Astrocyte (in vitro differentiated cells and primary cell): ENCODE data around the gene DKC1. TPM values are rescaled to one million over a fixed set of nuclear protein-coding genes. Genes with fewer than 3 reads are reported as not detected.

ENCODE experiments used
- DNase-seq: peaks from one replicate; pipeline ENCODE4 v3.0.0-alpha.2; 2010; ENCODE audit warnings: low read depth
- FAIRE-seq: peaks from 2 replicates; lab custom pipeline; 2011; peaks lifted over from hg19 to GRCh38; lab: Jason Lieb, UNC
- H2AFZ ChIP-seq: 2 replicates; pipeline ENCODE4 v1.6.0; 2012; ENCODE audit warnings: low read depth, low read length, inconsistent platforms
- H3K27ac ChIP-seq: 2 replicates; pipeline ENCODE4 v1.5.1; 2011; ENCODE audit warnings: low read depth, low read length, inconsistent platforms
- H3K27me3 ChIP-seq: 2 replicates; pipeline ENCODE4 v1.6.0; 2011; ENCODE audit warnings: low read length, inconsistent platforms; ENCODE audit not compliant: insufficient read depth
- H3K36me3 ChIP-seq: 2 replicates; pipeline ENCODE4 v1.5.1; 2011; ENCODE audit warnings: low read length, inconsistent platforms; ENCODE audit not compliant: insufficient read depth
- H3K4me1 ChIP-seq: 2 replicates; pipeline ENCODE4 v1.5.1; 2011; ENCODE audit warnings: low read length, inconsistent platforms; ENCODE audit not compliant: insufficient read depth
- H3K4me2 ChIP-seq: 2 replicates; pipeline ENCODE4 v1.6.0; 2012; ENCODE audit warnings: low read length, inconsistent platforms
- H3K4me3 ChIP-seq: 2 replicates; pipeline ENCODE4 v1.5.1; 2011; ENCODE audit warnings: low read depth, mild to moderate bottlenecking, low read length, inconsistent platforms; ENCODE audit not compliant: insufficient read depth
- H3K79me2 ChIP-seq: 2 replicates; pipeline ENCODE4 v1.6.0; 2012; ENCODE audit warnings: mild to moderate bottlenecking, low read length, inconsistent platforms; ENCODE audit not compliant: insufficient read depth
- H3K9ac ChIP-seq: 2 replicates; pipeline ENCODE4 v1.6.0; 2012; ENCODE audit warnings: mild to moderate bottlenecking, low read length, inconsistent platforms
- H3K9me3 ChIP-seq: 2 replicates; pipeline ENCODE4 v1.5.1; 2012; ENCODE audit warnings: low read depth, mild to moderate bottlenecking, low read length, inconsistent platforms; ENCODE audit not compliant: insufficient read depth
- H4K20me1 ChIP-seq: 2 replicates; pipeline ENCODE4 v1.6.0; 2012; ENCODE audit warnings: low read length, inconsistent platforms; ENCODE audit not compliant: insufficient read depth
- H3K27ac Mint-ChIP-seq: one replicate; pipeline ENCODE4 v1.8.0; 2021; ENCODE audit warnings: mild to moderate bottlenecking, mixed read lengths; ENCODE audit not compliant: unreplicated experiment
- H3K27me3 Mint-ChIP-seq: one replicate; pipeline ENCODE4 v1.8.0; 2021; ENCODE audit warnings: low read depth, mixed read lengths; ENCODE audit not compliant: unreplicated experiment
- H3K36me3 Mint-ChIP-seq: one replicate; pipeline ENCODE4 v1.8.0; 2021; ENCODE audit warnings: low read depth, mixed read lengths; ENCODE audit not compliant: unreplicated experiment
- H3K4me1 Mint-ChIP-seq: one replicate; pipeline ENCODE4 v1.8.0; 2021; ENCODE audit warnings: low read depth, mixed read lengths; ENCODE audit not compliant: unreplicated experiment
- H3K4me3 Mint-ChIP-seq: one replicate; pipeline ENCODE4 v1.8.0; 2021; ENCODE audit warnings: mild to moderate bottlenecking, moderate library complexity, mixed read lengths; ENCODE audit not compliant: unreplicated experiment
- H3K9me3 Mint-ChIP-seq: one replicate; pipeline ENCODE4 v1.8.0; 2021; ENCODE audit warnings: mild to moderate bottlenecking, mixed read lengths; ENCODE audit not compliant: unreplicated experiment
- CTCF ChIP-seq: IDR thresholded peaks from 2 replicates; pipeline ENCODE4 v1.5.1; 2011; ENCODE audit warnings: low read depth, mild to moderate bottlenecking, inconsistent platforms, low read length, moderate library complexity; ENCODE audit not compliant: insufficient read depth
- EZH2 ChIP-seq: IDR thresholded peaks from 2 replicates; pipeline ENCODE4 v1.6.1; 2012; ENCODE audit warnings: mild to moderate bottlenecking, low read length, inconsistent platforms; ENCODE audit not compliant: insufficient read depth
- total RNA-seq: library from RNA; stranded (reverse); gene quantifications from 2 replicates; pipeline ENCODE4 v1.2.1, GENCODE V29; 2021

DKC1 gene
- total RNA-seq, 1 donor from 2014 or later: 60.5 TPM

- Histone ChIP-seq H3K9ac (no peak overlapping the region), H2AFZ (no peak overlapping the region), H3K4me1 (peaks cover 14% of the 10 kb centered on the region), H4K20me1 (no peaks in the 10 kb centered on the region), H3K4me2 (peak overlapping the region; percentile 30), H3K27ac (no peak overlapping the region), H3K79me2 (no peaks in the 10 kb centered on the region), H3K9me3 (no peaks in the 10 kb centered on the region), H3K4me3 (no peak overlapping the region), H3K36me3 (no peaks in the 10 kb centered on the region), H3K27me3 (no peaks in the 10 kb centered on the region)
- Mint-ChIP-seq H3K9me3 (peaks cover 3% of the 10 kb centered on the region), H3K27ac (peak overlapping the region; percentile 73), H3K4me1 (peaks cover 13% of the 10 kb centered on the region), H3K36me3 (no peaks in the 10 kb centered on the region), H3K27me3 (no peaks in the 10 kb centered on the region), H3K4me3 (no peak overlapping the region)
- peak; percentile 81 for FAIRE-seq
- peak; percentile 19 for DNase-seq
- no peak for TF ChIP-seq CTCF
- no peak for TF ChIP-seq EZH2
Observed at GRCh38 chrX:154797006-154797405, 34.3 kb downstream of the DKC1 start.

DNA sequence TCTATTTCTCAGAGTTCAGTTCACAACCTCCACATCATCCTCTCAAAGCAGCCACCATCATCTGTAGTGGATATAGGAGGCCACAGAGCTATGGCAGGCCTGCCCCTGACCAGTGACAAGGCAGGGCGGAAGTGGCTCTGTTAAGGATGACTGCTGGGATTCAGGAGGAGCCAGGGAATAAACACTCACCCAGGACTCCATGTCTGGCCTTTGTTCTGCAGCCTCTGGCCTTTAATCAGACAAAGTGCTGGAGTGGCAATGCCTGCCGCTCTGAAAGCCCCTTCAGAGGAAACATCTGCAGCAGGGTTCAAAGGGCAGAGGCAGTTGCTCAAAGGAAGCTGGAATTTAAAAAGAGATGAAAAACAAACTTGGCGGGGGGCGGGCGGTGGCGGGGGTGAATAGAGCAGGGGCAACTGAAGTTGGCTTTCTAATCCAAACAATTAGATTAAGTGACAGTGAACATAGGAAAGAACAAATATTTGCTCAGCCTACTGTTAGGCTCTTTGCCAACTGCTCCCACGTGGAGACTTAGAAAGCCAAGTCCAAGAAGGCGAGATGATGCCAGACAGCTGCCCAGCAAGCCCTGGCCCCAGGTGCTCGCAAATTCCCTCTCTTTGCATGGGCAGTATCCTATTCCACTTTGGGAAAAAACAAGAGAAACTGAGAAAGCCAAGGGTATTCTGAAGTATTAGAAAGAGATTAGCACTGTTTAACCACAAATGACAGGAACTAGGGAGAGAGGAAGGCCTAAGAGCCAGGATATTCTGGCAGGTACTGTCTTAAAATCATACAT lies 37.1 kb downstream of the DKC1 start:
- no peaks in the 10 kb centered on the region for H3K27me3 ChIP-seq
- H3K36me3 ChIP-seq: no peaks in the 10 kb centered on the region
- H3K4me1 ChIP-seq: peaks cover 14% of the 10 kb centered on the region
- H3K9me3 Mint-ChIP-seq: no peaks in the 10 kb centered on the region
- no peaks in the 10 kb centered on the region for H4K20me1 ChIP-seq
- H3K9ac ChIP-seq: no peak overlapping the region
- DNase-seq (peak; percentile 12), FAIRE-seq (peak; percentile 54)
- H3K4me2 ChIP-seq: peak overlapping the region; percentile 51
- H2AFZ ChIP-seq: no peak overlapping the region
- no peaks in the 10 kb centered on the region for H3K79me2 ChIP-seq
- no peak overlapping the region for H3K4me3 Mint-ChIP-seq
- no peaks in the 10 kb centered on the region for H3K36me3 Mint-ChIP-seq
- peaks cover 16% of the 10 kb centered on the region for H3K4me1 Mint-ChIP-seq
- no peaks in the 10 kb centered on the region for H3K27me3 Mint-ChIP-seq
- peak overlapping the region; percentile 46 for H3K27ac ChIP-seq
- no peak overlapping the region for H3K4me3 ChIP-seq
- no peaks in the 10 kb centered on the region for H3K9me3 ChIP-seq
- peak overlapping the region; percentile 6 for H3K27ac Mint-ChIP-seq
- TF ChIP-seq CTCF (no peak), EZH2 (no peak)
